ENCODE measurements around the gene MICALL1.

Gene MICALL1

DNA sequence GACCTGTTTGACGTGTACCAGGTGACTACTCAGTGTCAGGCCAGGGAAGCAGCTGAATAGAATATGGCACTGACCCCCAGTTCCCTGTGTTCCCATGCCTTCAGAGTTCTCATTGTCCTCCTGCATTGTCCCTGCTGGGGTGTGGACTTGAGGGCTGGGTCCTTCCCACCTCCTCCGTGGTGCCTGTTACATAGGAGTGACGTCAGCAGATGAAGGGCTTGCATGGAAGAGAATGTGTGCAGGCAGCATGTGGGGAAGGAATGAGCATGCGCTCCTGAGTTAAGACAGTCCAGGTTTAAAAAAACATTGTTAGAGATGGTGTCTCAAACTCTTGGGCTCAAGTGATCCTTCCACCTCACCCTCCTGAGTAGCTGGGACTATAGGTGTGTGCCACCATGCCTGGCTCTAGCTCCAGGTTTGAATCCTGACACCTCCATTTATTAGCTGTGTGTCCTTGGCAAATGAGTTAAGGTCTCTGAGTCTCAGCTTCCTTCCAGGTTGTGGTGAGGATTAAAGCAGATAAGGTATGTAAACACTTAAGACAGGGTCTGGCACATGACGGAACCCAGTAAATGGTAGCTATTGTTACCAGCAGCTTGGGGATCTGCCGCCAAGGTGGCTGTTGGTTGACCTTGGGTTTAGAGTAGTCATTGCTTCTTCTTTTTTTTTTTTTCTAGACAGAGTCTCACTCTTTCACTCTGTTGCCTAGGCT, 85.8 kb downstream of the MICALL1 start:
- H3K4me1 ChIP-seq (ENCODE audit: low read depth, poor library complexity, severe bottlenecking) = no peaks in the 10 kb centered on the region

More for the DNA sequence above, 85.8 kb downstream of the MICALL1 start:
- Histone ChIP-seq H4K20me1 (ENCODE audit: insufficient read depth) (no peaks in the 10 kb centered on the region), H2AFZ (ENCODE audit: low read depth) (no peak overlapping the region), H3K9ac (no peak overlapping the region), H3K36me3 (ENCODE audit: insufficient read depth) (no peaks in the 10 kb centered on the region), H3K4me3 (IDR thresholded peaks at IDR 0.05; ENCODE audit: insufficient read depth, low read depth, low read length) (no peak overlapping the region), H3K27ac (no peak overlapping the region), H3K4me2 (no peak overlapping the region), H3K79me2 (ENCODE audit: insufficient read depth, low read depth) (no peaks in the 10 kb centered on the region), H3K27me3 (ENCODE audit: insufficient read depth, low read depth) (no peaks in the 10 kb centered on the region)
- TF ChIP-seq, protein P1, sequence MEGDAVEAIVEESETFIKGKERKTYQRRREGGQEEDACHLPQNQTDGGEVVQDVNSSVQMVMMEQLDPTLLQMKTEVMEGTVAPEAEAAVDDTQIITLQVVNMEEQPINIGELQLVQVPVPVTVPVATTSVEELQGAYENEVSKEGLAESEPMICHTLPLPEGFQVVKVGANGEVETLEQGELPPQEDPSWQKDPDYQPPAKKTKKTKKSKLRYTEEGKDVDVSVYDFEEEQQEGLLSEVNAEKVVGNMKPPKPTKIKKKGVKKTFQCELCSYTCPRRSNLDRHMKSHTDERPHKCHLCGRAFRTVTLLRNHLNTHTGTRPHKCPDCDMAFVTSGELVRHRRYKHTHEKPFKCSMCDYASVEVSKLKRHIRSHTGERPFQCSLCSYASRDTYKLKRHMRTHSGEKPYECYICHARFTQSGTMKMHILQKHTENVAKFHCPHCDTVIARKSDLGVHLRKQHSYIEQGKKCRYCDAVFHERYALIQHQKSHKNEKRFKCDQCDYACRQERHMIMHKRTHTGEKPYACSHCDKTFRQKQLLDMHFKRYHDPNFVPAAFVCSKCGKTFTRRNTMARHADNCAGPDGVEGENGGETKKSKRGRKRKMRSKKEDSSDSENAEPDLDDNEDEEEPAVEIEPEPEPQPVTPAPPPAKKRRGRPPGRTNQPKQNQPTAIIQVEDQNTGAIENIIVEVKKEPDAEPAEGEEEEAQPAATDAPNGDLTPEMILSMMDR (conservative IDR thresholded peaks at IDR 0.05; ENCODE audit: low read depth, low read length) = no peak

Data from KMS-11 (cell line).